ENCODE measurements around the gene DPF3.

GRCh38 chr14:72649603-72650227 is 244.2 kb downstream of the DPF3 start:
- TF ChIP-seq EP300 (IDR thresholded peaks at IDR 0.05) (no peak), CTCF (IDR thresholded peaks at IDR 0.05) (no peak)

All from suprapubic skin (tissue), 3 donors.